NCI-H524 treated with DMSO at 0.1 percent for 48 hours (cell line): ENCODE results near the gene ZNF474.

ENCODE experiments used
- DNase-seq: peaks from one replicate; lab custom pipeline; 2025; lab: John Stamatoyannopoulos, UW

ZNF474 gene

DNA sequence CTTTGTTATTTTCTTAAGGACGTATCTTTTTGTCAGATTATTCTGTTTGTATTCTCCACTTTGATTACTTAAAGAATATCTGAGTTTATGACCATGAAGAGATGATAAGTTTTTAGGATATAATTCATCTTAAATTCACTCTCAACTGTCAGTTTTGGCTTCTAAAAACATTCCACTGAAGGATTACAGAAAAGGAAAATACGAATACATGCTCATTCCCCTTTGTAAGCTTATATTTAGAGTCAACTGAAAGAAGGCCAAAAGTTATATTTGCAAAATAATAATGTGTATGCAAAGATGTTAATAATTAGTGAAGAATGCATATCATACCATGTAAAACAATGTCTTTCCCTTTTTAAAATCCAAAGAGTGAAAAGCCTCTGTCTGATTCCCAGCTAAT, 52.5 kb downstream of the ZNF474 start:
- no peak for DNase-seq

DNA sequence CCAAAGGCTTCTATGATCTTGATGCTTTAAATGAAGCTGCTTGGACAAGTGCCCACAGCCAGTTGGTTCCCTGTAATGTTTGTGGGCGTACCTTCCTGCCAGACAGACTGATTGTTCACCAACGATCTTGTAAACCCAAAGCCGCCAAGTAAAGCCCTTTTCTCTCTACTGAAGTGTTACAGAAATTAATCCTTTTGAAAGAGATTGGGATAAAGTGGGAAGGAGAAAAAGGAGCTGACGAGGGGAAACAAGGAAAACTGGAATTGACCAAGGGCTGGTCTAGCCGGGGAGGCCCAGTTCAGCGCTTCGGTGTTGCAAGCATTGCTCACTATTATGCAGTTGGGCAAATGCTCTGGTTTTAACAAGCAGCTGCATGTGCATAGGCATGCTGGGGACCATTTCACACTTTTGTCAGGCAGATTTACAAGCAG, 53.2 kb downstream of the ZNF474 start:
- DNase-seq = no peak

- DNase-seq = no peak
These were observed 53.9 kb downstream of the ZNF474 start for GRCh38 chr5:122183098-122183787.

DNA sequence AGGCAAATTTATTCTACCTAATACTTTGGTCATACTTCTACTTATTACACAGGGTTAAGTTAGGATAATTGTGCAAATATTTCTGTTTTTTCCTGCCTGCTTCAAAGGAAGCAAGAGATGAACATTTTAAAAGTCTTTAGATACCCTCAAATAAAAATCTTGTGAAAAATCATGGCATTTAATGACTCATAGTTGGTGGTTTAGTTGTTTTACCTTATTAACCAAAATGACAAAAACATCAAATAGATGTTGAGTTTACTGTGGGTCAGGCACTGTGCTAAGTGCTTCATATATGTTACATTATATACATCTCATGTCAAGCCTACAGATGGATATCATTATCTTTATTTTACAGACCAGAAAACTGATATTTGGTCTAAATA, 54.4 kb downstream of the ZNF474 start:
- no peak for DNase-seq

- no peak for DNase-seq
These were observed 55.4 kb downstream of the ZNF474 start for GRCh38 chr5:122184676-122185255.

DNA sequence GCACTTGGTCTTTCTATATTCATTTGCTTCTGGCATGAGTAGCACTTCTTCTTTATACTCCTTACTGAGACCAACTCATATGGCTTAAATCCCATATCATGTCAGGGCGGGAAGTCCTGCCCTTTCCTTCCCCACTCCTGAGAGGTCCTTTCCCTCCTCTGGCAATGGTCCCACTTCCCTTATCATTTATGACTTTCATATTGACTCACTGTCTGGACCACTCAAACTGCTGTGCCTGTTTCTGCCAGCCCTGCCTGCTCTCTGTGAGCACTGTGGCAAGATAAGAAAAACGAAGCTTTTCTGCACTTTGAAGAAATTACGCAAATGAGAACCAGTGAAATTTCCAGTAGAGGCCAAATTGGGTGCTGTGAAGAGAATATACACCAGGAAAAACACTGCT, 58.1 kb downstream of the ZNF474 start:
- no peak for DNase-seq

DNA sequence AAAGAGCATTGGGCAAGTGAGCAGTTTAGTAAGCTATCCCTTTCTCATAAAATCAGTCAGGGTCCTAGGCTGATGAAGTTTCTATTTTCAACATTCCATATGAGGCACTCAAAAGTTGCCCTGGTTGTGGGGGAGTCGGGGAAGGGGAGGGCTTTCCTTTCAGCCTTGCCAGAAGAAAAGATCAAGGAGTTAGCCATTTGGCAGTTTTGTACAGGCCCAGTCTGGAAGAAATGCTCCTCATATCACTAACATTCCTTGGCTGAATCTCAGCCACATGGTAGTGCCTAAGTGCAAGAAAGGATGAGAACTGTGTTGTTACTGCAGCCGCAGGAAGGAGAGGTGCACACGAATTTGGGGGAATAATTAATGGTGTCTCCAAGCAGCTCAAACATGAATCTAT, 60.8 kb downstream of the ZNF474 start:
- DNase-seq = no peak

- DNase-seq = no peak
These were observed 63.5 kb downstream of the ZNF474 start for GRCh38 chr5:122192497-122193496.

DNA sequence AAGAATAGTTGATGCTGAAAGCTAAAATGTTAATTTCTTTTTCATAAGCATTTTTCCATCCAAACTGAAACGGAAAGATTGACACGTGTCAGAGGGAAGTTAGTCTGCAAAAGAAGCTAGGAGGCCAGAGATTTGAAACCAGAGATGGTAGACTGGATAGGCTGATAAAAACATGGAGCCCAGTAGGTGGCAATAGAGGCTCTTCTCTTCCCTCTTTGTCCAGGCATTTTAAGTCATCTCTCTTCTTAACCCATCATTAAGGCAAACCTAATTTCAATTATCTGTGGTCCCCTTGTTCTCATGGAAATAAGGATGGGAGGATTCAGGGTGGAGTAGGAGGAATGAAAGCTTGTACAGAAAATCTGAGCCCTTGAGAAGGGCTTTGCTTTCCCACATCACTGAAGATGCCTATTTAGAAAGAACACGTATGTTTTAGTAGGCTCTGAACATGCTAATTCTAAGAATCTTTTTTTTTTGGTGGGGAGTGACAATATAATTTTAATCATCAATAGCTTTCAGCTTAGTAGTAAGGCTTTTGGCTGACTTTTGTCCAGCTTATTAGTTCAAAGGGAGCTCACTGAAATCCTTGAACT, 66.6 kb downstream of the ZNF474 start:
- DNase-seq = no peak

DNA sequence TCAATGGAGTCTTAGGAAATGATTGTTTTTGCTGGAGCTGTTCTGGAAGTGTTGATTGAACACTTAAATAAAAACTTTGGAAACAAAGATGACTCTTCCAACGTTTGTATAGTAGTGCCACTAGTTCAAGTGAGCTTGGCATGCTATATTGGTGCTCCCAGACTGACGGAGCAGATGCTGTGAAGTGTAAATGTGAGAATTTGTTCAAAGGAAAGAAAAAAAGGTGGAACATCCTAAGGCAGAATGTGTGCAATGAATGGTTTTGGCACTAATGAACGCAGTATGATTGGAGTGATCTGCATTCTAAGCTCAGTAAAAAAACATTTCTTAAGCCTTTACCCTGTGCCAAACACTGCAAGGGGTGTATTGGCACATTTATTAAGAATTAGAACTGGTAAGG, 69.8 kb downstream of the ZNF474 start:
- no peak for DNase-seq

GRCh38 chr5:122200450-122200849, 71.1 kb downstream of the ZNF474 start:
- no peak for DNase-seq

DNA sequence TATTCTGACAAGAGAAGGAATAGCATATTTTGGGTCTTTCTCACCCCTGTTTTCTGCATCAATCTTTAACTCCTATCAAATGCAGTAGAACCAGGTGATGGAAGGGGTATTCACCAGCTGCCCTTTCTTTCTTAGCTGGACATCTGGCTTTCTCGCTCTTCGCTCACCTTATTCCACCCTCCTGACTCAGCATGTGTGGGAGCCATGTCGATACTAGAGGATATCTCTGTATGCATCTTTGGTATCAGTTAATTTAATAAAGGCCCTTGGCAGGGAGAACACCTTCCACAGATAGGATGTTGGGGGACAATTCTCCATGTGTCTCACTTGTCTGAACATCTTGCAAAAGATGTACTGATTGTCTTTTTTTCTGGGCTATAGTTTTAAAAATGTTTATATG, 71.5 kb downstream of the ZNF474 start:
- DNase-seq = no peak

DNA sequence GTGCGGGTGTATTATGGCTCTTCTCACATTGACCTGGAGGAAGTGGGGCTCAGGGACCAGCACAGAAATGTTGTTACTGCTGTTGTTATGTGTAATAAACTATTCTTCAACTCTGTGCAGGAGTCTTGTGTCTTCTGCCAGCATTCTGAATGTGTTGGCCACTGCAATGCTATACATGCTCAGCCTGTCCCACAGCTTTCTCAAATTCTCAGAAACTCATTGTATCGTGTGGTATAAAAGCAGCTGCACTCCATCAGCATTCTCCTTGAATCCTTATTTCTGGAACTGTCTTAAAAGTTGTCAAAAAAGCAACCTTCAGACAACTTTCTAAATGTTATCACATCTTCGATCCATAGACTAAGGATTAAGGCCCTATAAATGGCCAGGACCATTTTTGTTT, 72.0 kb downstream of the ZNF474 start:
- DNase-seq = no peak

GRCh38 chr5:122202952-122203351, 73.6 kb downstream of the ZNF474 start:
- DNase-seq = no peak
